ENCODE data around the gene MED15. TPM values are rescaled to one million over a fixed set of nuclear protein-coding genes. Genes with fewer than 3 reads are reported as not detected.

MED15 gene
- total and polyA plus RNA-seq, 10 donors, result 32.2 to 162 (median 89.7) TPM

DNA sequence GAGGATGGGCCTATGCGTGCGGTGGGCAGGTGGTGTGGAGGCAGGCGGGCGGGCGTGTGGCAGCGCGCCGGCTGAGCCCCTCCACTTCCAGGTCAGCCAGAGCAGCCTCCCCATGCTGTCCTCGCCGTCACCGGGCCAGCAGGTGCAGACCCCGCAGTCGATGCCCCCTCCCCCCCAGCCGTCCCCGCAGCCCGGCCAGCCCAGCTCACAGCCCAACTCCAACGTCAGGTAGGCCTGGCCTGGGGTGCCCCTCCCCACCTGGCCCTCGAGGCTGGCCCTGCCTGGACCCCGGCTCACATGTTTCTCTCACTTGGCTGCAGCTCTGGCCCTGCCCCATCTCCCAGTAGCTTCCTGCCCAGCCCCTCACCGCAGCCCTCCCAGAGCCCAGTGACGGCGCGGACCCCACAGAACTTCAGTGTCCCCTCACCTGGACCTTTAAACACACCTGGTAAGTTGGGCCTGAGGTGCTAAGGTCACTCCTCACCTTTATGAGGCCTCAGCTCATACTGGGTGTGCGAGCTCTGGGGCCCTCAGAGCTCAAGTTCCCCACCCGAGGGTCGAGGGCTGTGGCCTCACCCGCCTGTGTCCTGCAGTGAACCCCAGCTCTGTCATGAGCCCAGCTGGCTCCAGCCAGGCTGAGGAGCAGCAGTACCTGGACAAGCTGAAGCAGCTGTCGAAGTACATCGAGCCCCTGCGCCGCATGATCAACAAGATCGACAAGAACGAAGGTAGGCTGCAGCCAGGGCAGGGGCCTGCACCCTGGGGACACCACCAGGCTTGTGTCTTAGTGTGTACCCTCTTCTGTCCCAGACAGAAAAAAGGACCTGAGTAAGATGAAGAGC, 75.3 kb downstream of the MED15 start:
- Histone ChIP-seq H3K27me3 (replicated peaks in 1 of 7) (no peaks in the 10 kb centered on the region), H3K36me3 (peaks cover 18 to 100% (median 96%) of the 10 kb centered on the region in 6 donors), H3K4me3 (no peak overlapping the region), H3K9me3 (no peaks in the 10 kb centered on the region), H3K27ac (no peak overlapping the region), H3K4me1 (peaks cover 0 to 13% (median 0%) of the 10 kb centered on the region in 6 donors)
- intact Hi-C loops (cut with DNase I; ENCODE audit: low total_unique reads), result no loop called here
- 94 to 97% (median 95%) methylated on average over 20 to 33 of the region's 33 CpGs for WGBS, 5 donors
- peak; percentile 56 for DNase-seq
- no peak for TF ChIP-seq POLR2AphosphoS5 (IDR thresholded peaks at IDR 0.05)
- TF ChIP-seq POLR2A (IDR thresholded peaks at IDR 0.05), result no peak
- TF ChIP-seq, protein P1, sequence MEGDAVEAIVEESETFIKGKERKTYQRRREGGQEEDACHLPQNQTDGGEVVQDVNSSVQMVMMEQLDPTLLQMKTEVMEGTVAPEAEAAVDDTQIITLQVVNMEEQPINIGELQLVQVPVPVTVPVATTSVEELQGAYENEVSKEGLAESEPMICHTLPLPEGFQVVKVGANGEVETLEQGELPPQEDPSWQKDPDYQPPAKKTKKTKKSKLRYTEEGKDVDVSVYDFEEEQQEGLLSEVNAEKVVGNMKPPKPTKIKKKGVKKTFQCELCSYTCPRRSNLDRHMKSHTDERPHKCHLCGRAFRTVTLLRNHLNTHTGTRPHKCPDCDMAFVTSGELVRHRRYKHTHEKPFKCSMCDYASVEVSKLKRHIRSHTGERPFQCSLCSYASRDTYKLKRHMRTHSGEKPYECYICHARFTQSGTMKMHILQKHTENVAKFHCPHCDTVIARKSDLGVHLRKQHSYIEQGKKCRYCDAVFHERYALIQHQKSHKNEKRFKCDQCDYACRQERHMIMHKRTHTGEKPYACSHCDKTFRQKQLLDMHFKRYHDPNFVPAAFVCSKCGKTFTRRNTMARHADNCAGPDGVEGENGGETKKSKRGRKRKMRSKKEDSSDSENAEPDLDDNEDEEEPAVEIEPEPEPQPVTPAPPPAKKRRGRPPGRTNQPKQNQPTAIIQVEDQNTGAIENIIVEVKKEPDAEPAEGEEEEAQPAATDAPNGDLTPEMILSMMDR (IDR thresholded peaks at IDR 0.05 in 8 of 11, conservative IDR thresholded peaks at IDR 0.05 in 3 of 11), result no peak

DNA sequence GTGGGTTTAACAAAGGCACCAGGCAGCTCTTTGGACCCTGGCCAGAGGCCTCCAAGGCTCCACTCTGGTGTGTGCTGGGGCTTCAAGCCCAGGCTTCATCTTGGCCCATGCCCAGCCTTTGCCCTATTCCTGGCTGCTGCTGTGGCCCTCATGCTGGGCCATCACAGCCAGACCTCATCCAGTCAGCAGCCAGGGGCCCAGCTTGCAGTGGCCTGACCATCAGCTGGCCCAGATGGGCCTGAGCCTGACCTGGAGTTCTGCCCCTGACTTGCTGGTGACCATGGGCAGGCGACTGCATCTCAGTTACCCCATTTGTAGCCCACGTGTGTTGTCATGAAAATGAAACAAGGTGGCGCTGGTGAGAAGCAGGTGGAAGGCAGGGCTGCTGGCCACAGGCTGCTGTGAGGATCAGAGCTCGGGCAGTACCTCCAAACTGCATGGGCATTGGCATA, 76.1 kb downstream of the MED15 start:
- TF ChIP-seq POLR2A (IDR thresholded peaks at IDR 0.05) (no peak), POLR2AphosphoS5 (IDR thresholded peaks at IDR 0.05) (peak in 1 of 3 donors; percentile 61)
- TF ChIP-seq, protein P1 (IDR thresholded peaks at IDR 0.05 in 8 of 11, conservative IDR thresholded peaks at IDR 0.05 in 3 of 11), result no peak
- Histone ChIP-seq H3K9me3 (no peaks in the 10 kb centered on the region), H3K36me3 (peaks cover 17 to 100% (median 91%) of the 10 kb centered on the region in 6 donors), H3K4me3 (no peak overlapping the region), H3K27me3 (replicated peaks in 1 of 7) (no peaks in the 10 kb centered on the region), H3K4me1 (peaks cover 0 to 13% (median 0%) of the 10 kb centered on the region in 6 donors), H3K27ac (peak overlapping the region in 1 of 8 donors; percentile 14)
- DNase-seq, result peak; percentile 69
- 79 to 86% (median 85%) methylated on average over 4 of the region's 4 CpGs; no CpG with 5 or more reads in 1 of the 5 donors for WGBS, 5 donors
- intact Hi-C loops (cut with DNase I; ENCODE audit: low total_unique reads), result no loop called here

DNA sequence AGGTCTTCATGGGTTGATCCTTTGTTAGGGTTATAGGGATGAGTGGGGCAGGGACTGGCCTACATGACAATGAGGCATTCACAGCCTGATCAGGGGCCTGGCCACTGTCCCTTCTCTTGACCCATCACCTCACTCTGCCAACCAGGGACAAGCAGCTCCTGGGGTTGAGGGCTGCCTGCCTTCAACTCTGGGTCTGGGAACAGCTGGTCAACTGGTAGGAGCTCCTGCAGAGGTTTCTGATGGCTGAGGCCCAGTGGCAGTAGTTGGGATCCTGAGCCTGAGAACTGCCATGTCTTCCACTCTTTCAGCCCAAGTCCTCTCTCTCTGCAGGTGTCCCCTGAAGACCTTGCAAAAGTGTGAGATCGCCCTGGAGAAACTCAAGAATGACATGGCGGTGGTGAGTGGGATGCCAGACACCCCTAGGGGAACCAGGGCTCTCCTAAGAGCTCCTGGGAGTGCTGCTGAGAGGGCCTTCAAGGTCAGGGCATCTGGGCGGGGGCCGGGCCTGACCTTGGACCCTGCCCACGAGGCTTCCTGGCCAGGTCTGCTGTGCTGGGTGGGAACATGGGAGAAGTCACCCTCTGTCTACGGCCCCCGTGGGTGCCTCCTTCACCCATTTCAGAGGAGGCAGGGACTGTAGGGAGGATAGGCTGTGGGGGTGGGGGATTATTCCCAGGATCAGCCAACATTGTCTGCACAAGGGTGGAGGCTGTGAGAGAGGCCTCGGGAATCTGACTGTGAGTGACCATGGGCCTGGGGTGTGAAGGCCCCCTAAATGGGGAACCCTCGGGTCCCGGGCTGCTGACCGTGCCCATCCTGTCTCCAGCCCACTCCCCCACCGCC, 76.8 kb downstream of the MED15 start:
- Histone ChIP-seq H3K36me3 (peaks cover 14 to 94% (median 84%) of the 10 kb centered on the region in 6 donors), H3K27me3 (replicated peaks in 1 of 7) (no peaks in the 10 kb centered on the region), H3K27ac (peak overlapping the region in 1 of 8 donors; percentile 14), H3K9me3 (no peaks in the 10 kb centered on the region), H3K4me3 (no peak overlapping the region), H3K4me1 (peaks cover 0 to 20% (median 3%) of the 10 kb centered on the region in 6 donors)
- DNase-seq, result peak; percentile 63
- 79 to 95% (median 88%) methylated on average over 5 to 12 of the region's 12 CpGs for WGBS, 5 donors
- intact Hi-C loops (cut with DNase I; ENCODE audit: low total_unique reads), result no loop called here
- TF ChIP-seq POLR2A (IDR thresholded peaks at IDR 0.05) (no peak), POLR2AphosphoS5 (IDR thresholded peaks at IDR 0.05) (no peak)
- TF ChIP-seq, protein P1 (IDR thresholded peaks at IDR 0.05 in 8 of 11, conservative IDR thresholded peaks at IDR 0.05 in 3 of 11), result no peak
